ENCODE measurements around the gene PARP6.

Gene PARP6

DNA sequence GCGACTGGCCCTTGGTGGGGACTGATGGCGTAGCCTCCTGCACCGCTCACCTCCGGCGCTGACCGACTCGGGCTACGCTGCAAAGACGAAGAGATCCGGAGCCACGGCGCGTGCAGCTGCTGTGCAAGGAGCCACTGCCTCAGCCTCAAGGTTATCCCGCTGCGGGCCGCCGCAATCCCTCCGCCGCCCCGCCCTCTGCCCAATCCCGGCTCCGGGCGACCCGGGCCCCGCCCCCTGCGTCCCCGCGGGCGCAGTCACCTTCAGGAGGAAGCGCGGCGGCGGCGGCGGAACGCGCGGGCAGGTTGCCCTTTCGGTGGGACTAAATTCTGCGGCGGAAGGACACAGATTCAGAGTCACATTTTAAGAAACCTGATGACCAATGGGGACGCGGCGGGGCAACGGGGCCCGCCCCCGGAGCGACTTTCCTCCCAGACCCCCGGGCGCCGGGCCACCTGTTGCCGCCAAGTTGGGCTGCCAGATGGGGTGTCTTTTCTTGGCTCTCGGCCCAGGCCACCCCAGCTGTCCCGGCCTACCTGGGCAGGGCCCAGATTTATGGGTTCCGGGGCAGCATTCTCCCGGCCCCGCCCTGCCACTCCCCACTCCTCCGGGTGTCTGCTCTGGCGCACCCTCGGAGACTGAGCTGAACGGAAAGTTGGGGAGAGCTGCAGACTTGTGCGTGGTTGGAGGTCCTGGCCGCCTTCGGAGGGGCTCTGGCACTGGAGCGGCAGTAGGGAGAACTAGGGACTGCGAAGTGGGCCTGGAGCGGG, 41.1 kb downstream of the PARP6 start, which contains the start of gene PKM:
PKM (minus strand) TSS at position 125 of the 767 bp plus-strand sequence. CDS start 12,093 bp downstream, outside the sequence.
- H3K4me2 ChIP-seq (ENCODE audit: low read depth, low read length, poor library complexity, severe bottlenecking): peak within 1 kb of the TSS; percentile 88
- H3K9me2 ChIP-seq (replicated peaks; ENCODE audit: insufficient read depth, low read length): no peaks in the 10 kb centered on the region
- H3K9me3 ChIP-seq (ENCODE audit: insufficient read depth, low read length): no peaks in the 10 kb centered on the region
- peak within 1 kb of the TSS; percentile 97 for H3K4me3 ChIP-seq (ENCODE audit: insufficient read depth, low read length, poor library complexity, severe bottlenecking)
- TF ChIP-seq EZH2phosphoT487 (conservative IDR thresholded peaks at IDR 0.05; ENCODE audit: low read length) (no peak), CTCF (IDR thresholded peaks at IDR 0.05; ENCODE audit: insufficient read depth, low read length, poor library complexity, severe bottlenecking) (no peak)
- H3F3A ChIP-seq (ENCODE audit: insufficient read depth): peaks cover 54% of the 10 kb centered on the region
- peak within 1 kb of the TSS; percentile 93 for H3K27ac ChIP-seq (ENCODE audit: low read depth, low read length)
- no peaks in the 10 kb centered on the region; the same call in 1 of the 2 replicates for H4K20me1 ChIP-seq (ENCODE audit: low read depth, low read length)
- H3K9ac ChIP-seq (ENCODE audit: low read length): peak within 1 kb of the TSS; percentile 98
- peak within 1 kb of the TSS; percentile 83 for H2AFZ ChIP-seq (ENCODE audit: low read depth, low read length, severe bottlenecking)
- no peaks in the 10 kb centered on the region for H3K27me3 ChIP-seq (ENCODE audit: low read length)
- H3K36me3 ChIP-seq (ENCODE audit: low read length): peaks cover 3% of the 10 kb centered on the region; the same call in 1 of the 2 replicates
- H3K79me2 ChIP-seq (ENCODE audit: insufficient read depth, low read length): peaks cover 47% of the 10 kb centered on the region

DNA sequence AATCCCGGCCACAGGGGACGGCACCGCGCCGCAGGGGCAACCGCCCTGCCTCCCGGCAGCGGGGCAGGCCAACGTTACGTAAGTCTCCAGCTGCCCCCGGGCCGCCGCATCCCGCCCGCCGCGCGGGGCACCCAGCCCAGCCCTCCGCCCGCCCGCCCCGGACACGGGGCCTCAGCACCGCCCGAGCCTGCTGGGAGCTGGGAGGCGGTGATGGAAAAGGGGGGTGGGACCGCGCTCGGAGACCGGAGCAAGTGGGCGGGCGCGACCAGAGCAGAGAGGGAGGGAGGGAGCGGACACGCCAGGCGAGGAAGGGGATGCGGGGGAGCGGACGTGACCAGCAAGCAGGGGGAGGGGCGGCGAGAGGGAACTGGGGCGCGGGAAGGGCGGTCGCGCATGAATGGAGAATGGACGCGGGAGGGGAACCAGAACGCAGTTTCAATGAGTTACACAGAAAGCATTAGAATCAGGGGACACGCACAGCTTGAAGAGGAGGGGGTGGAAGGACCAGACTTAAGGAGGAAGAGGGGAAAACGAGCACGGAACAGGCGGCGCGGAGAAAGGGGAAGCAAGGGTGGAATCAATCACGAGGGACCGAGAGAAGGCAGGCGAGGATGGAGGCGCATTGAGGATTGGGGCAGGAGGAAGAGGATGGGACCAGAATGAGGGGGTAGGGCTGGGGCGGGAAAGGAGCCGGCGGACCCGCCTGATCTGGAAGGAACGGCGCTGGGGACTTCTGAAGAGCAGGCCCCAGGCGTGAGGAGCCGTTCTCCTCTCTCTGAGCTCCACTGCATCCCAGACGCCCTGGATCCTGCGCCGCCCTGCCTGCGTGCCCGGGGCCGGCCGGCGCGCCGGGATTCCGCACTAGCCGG, 41.9 kb downstream of the PARP6 start:
- Histone ChIP-seq H3K4me3 (ENCODE audit: insufficient read depth, low read length, poor library complexity, severe bottlenecking) (peak overlapping the region; percentile 97), H3K79me2 (ENCODE audit: insufficient read depth, low read length) (peaks cover 55% of the 10 kb centered on the region), H3F3A (ENCODE audit: insufficient read depth) (peaks cover 61% of the 10 kb centered on the region), H3K27me3 (ENCODE audit: low read length) (no peaks in the 10 kb centered on the region), H3K27ac (ENCODE audit: low read depth, low read length) (peak overlapping the region; percentile 93), H3K4me2 (ENCODE audit: low read depth, low read length, poor library complexity, severe bottlenecking) (peak overlapping the region; percentile 88), H3K9me2 (replicated peaks; ENCODE audit: insufficient read depth, low read length) (no peaks in the 10 kb centered on the region), H2AFZ (ENCODE audit: low read depth, low read length, severe bottlenecking) (no peak overlapping the region), H3K9ac (ENCODE audit: low read length) (peak overlapping the region; percentile 98), H4K20me1 (ENCODE audit: low read depth, low read length) (peaks cover 7% of the 10 kb centered on the region), H3K36me3 (ENCODE audit: low read length) (peaks cover 3% of the 10 kb centered on the region; the same call in 1 of the 2 replicates), H3K9me3 (ENCODE audit: insufficient read depth, low read length) (no peaks in the 10 kb centered on the region)
- TF ChIP-seq CTCF (IDR thresholded peaks at IDR 0.05; ENCODE audit: insufficient read depth, low read length, poor library complexity, severe bottlenecking) (no peak), EZH2phosphoT487 (conservative IDR thresholded peaks at IDR 0.05; ENCODE audit: low read length) (no peak)

DNA sequence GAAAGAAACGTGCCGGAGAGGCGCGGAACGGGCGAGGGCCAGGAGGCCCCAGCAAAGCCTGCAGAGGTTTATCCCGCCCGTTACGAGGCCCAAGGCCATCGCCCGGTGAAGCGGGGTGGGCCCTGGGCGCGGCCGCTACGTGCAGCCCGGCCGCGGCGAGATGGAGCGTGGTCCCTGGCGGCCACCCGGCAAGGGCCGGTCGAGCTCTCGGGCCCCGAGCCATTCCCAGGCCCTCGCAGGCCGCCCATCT, 42.5 kb downstream of the PARP6 start:
- Histone ChIP-seq H3K27ac (ENCODE audit: low read depth, low read length) (peak overlapping the region; percentile 93), H3K4me2 (ENCODE audit: low read depth, low read length, poor library complexity, severe bottlenecking) (peak overlapping the region; percentile 88), H3K9ac (ENCODE audit: low read length) (peak overlapping the region; percentile 98), H3K9me2 (replicated peaks; ENCODE audit: insufficient read depth, low read length) (no peaks in the 10 kb centered on the region), H3K27me3 (ENCODE audit: low read length) (no peaks in the 10 kb centered on the region), H3K79me2 (ENCODE audit: insufficient read depth, low read length) (peaks cover 60% of the 10 kb centered on the region), H3K4me3 (ENCODE audit: insufficient read depth, low read length, poor library complexity, severe bottlenecking) (peak overlapping the region; percentile 97), H2AFZ (ENCODE audit: low read depth, low read length, severe bottlenecking) (no peak overlapping the region), H3F3A (ENCODE audit: insufficient read depth) (peaks cover 64% of the 10 kb centered on the region), H4K20me1 (ENCODE audit: low read depth, low read length) (peaks cover 10% of the 10 kb centered on the region), H3K9me3 (ENCODE audit: insufficient read depth, low read length) (no peaks in the 10 kb centered on the region), H3K36me3 (ENCODE audit: low read length) (peaks cover 3% of the 10 kb centered on the region)
- no peak for TF ChIP-seq CTCF (IDR thresholded peaks at IDR 0.05; ENCODE audit: insufficient read depth, low read length, poor library complexity, severe bottlenecking)
- TF ChIP-seq EZH2phosphoT487 (conservative IDR thresholded peaks at IDR 0.05; ENCODE audit: low read length): no peak
